ENCODE results near the gene UQCRQ.

Gene UQCRQ

DNA sequence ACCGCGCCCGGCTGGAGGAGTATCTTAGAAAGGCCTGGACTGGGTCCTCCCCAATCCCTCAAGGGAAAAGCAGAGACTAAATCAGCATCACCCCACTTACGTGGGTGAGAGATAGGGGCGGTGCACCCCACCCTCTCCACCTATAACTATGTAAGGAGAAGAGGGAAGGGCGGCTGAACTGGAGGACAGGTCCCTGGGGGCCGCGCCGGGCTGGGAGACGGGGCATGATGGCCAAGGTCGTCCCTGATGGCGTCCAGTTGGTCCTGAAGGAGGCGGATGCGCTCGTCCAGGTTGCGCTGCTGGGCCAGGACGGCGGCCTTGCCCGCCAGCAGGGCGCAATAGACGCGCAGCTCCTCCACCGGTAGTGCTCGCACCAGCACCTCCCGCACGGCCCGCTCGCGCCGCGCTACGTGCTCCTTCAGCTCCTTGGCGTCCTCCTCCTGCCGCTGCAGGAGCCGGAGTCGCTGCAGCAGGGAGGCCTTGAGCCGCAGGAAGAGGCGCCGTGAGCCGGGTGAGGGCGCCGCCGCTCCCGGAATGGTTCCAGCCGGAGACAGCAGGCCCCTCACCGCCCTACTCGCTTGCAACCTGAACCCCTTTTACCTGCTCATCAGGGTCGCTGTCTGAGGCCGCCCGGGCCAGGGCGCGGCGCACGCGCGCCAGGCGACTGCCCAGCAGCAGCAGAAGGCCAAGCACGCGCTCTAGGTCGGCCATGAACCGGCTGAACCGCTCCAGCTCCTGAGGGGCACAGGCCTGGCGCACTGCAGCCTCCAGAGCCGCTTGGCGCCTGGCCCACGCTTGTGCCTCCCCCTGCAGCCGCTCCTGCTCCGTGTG is 43.6 kb upstream of the UQCRQ start:
- Histone ChIP-seq H3K4me1 (ENCODE audit: insufficient read depth, low read length) (no peaks in the 10 kb centered on the region), H3K9me3 (ENCODE audit: insufficient read depth, low read length, severe bottlenecking) (no peaks in the 10 kb centered on the region), H3K9ac (ENCODE audit: low read depth, low read length) (no peak overlapping the region), H3K27me3 (ENCODE audit: insufficient read depth, low read length, poor library complexity) (peaks cover 10% of the 10 kb centered on the region), H4K20me1 (ENCODE audit: insufficient read depth, low read length) (no peaks in the 10 kb centered on the region), H3K79me2 (ENCODE audit: insufficient read depth, low read length) (no peaks in the 10 kb centered on the region), H2AFZ (ENCODE audit: low read depth, low read length) (no peak overlapping the region), H3K36me3 (ENCODE audit: insufficient read depth, low read length) (no peaks in the 10 kb centered on the region), H3K4me2 (ENCODE audit: insufficient read depth, low read length) (no peak overlapping the region), H3K4me3 (ENCODE audit: low read depth in 1 of 2, low read length in 2 of 2) (no peak overlapping the region), H3K27ac (ENCODE audit: low read length) (no peak overlapping the region)
- DNase-seq = no peak
- ATAC-seq (ENCODE audit: insufficient read depth, low read depth) = no peak
- TF ChIP-seq EZH2 (IDR thresholded peaks at IDR 0.05; ENCODE audit: borderline replicate concordance, low read depth, low read length, severe bottlenecking) = no peak
- TF ChIP-seq CTCF (IDR thresholded peaks at IDR 0.05; ENCODE audit: borderline replicate concordance, extremely low read depth, low read length, poor library complexity, severe bottlenecking) = no peak

- Histone ChIP-seq H3K4me3 (ENCODE audit: low read depth in 1 of 2, low read length in 2 of 2) (no peak overlapping the region), H3K27ac (ENCODE audit: low read length) (no peak overlapping the region), H3K4me1 (ENCODE audit: insufficient read depth, low read length) (no peaks in the 10 kb centered on the region), H3K9ac (ENCODE audit: low read depth, low read length) (no peak overlapping the region), H2AFZ (ENCODE audit: low read depth, low read length) (no peak overlapping the region), H3K79me2 (ENCODE audit: insufficient read depth, low read length) (no peaks in the 10 kb centered on the region), H3K4me2 (ENCODE audit: insufficient read depth, low read length) (no peak overlapping the region), H4K20me1 (ENCODE audit: insufficient read depth, low read length) (no peaks in the 10 kb centered on the region), H3K36me3 (ENCODE audit: insufficient read depth, low read length) (no peaks in the 10 kb centered on the region), H3K9me3 (ENCODE audit: insufficient read depth, low read length, severe bottlenecking) (no peaks in the 10 kb centered on the region), H3K27me3 (ENCODE audit: insufficient read depth, low read length, poor library complexity) (peaks cover 17% of the 10 kb centered on the region)
- ATAC-seq (ENCODE audit: insufficient read depth, low read depth) (no peak), DNase-seq (no peak)
- no peak for TF ChIP-seq EZH2 (IDR thresholded peaks at IDR 0.05; ENCODE audit: borderline replicate concordance, low read depth, low read length, severe bottlenecking)
- no peak for TF ChIP-seq CTCF (IDR thresholded peaks at IDR 0.05; ENCODE audit: borderline replicate concordance, extremely low read depth, low read length, poor library complexity, severe bottlenecking)
Measured at GRCh38 chr5:132823481-132824050, 42.9 kb upstream of the UQCRQ start.

- peaks cover 26% of the 10 kb centered on the region for H3K27me3 ChIP-seq (ENCODE audit: insufficient read depth, low read length, poor library complexity)
- no peaks in the 10 kb centered on the region for H4K20me1 ChIP-seq (ENCODE audit: insufficient read depth, low read length)
- no peak overlapping the region for H3K4me2 ChIP-seq (ENCODE audit: insufficient read depth, low read length)
- H3K27ac ChIP-seq (ENCODE audit: low read length) = no peak overlapping the region
- H3K4me1 ChIP-seq (ENCODE audit: insufficient read depth, low read length) = no peaks in the 10 kb centered on the region
- no peak overlapping the region for H2AFZ ChIP-seq (ENCODE audit: low read depth, low read length)
- no peak overlapping the region for H3K4me3 ChIP-seq (ENCODE audit: low read depth in 1 of 2, low read length in 2 of 2)
- ATAC-seq (ENCODE audit: insufficient read depth, low read depth) = no peak
- TF ChIP-seq EZH2 (IDR thresholded peaks at IDR 0.05; ENCODE audit: borderline replicate concordance, low read depth, low read length, severe bottlenecking) (no peak), CTCF (IDR thresholded peaks at IDR 0.05; ENCODE audit: borderline replicate concordance, extremely low read depth, low read length, poor library complexity, severe bottlenecking) (no peak)
- no peaks in the 10 kb centered on the region; the same call in 1 of the 2 replicates for H3K36me3 ChIP-seq (ENCODE audit: insufficient read depth, low read length)
- H3K9ac ChIP-seq (ENCODE audit: low read depth, low read length) = no peak overlapping the region
- no peaks in the 10 kb centered on the region for H3K79me2 ChIP-seq (ENCODE audit: insufficient read depth, low read length)
- no peak for DNase-seq
- H3K9me3 ChIP-seq (ENCODE audit: insufficient read depth, low read length, severe bottlenecking) = no peaks in the 10 kb centered on the region
Measured at GRCh38 chr5:132824426-132824825, 42.0 kb upstream of the UQCRQ start.
